Stimulated activated effector memory CD8-positive, alpha-beta T cell treated with anti-CD3 and anti-CD28 coated beads, Interleukin-12 subunit alpha, Interleukin-12 subunit beta, amount 100 ng/mL, for 72 hours (primary cell): ENCODE measurements around the gene RAPGEF2.
"Not testable (repeated sequence)": the region's sequence is repeated elsewhere in the genome, so short reads cannot be mapped to it uniquely, and the experiment has no call there.

Source experiments
- ATAC-seq: fragments of 150-1000 bp; cut with Tn5 transposase; 2 replicates; pipeline ENCODE4 v1.10.0; 2021
- DNase-seq, 2 donors: peaks; one replicate each; pipeline ENCODE4 v3.0.0; 2021 to 2022; ENCODE audit warnings: low spot score in 2 of 2
- H3K27ac Mint-ChIP-seq: one replicate; pipeline ENCODE4 v1.8.0; 2022; ENCODE audit warnings: mild to moderate bottlenecking, mixed read lengths
- H3K36me3 Mint-ChIP-seq: one replicate; pipeline ENCODE4 v1.8.0; 2022; ENCODE audit warnings: mild to moderate bottlenecking, mixed read lengths
- H3K4me1 Mint-ChIP-seq: one replicate; pipeline ENCODE4 v1.8.0; 2022; ENCODE audit warnings: mixed read lengths
- H3K4me3 Mint-ChIP-seq: one replicate; pipeline ENCODE4 v1.8.0; 2022; ENCODE audit warnings: mild to moderate bottlenecking, mixed read lengths
- H3K9me3 Mint-ChIP-seq: one replicate; pipeline ENCODE4 v1.8.0; 2022; ENCODE audit warnings: mixed read lengths

Gene RAPGEF2

DNA sequence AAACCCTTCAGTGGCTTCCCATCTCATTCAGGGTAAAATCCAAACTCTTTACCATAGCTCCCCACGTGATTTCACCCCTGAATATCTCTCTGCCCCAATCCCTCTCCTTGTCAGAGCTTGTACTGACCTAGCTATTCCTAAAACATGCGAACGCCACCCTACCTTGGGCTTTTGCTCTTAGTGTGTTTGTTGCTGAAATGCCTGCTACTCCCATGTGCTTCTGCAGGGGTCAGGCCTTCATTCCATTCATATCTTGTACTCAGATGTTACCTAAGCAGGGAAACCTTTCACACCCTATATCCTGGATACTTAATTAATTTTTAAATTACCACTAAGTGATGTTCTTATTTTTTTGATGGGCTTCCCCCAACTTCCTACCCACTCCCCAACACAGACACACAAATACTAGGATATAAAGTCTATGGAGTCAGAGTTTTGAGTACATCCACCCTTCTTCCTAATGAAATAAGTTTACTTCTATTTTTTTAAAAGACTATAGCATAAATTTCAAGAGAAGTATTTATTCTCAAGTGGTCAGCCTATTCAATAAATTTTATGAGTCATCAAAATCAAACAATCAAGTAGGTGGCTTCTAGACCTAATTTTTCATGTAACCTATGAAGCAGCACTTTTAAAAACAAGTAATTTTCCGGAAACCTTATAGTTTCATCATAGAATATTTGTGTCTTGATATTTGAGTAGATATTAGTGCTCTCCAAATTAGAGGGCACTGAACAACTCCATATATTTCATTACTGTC, 189.4 kb downstream of the RAPGEF2 start:
- no peaks in the 10 kb centered on the region for H3K9me3 Mint-ChIP-seq
- DNase-seq (no peak), ATAC-seq (no peak)
- no peaks in the 10 kb centered on the region for H3K36me3 Mint-ChIP-seq
- H3K4me1 Mint-ChIP-seq: peaks cover 6% of the 10 kb centered on the region
- no peak overlapping the region for H3K4me3 Mint-ChIP-seq
- no peak overlapping the region for H3K27ac Mint-ChIP-seq

DNA sequence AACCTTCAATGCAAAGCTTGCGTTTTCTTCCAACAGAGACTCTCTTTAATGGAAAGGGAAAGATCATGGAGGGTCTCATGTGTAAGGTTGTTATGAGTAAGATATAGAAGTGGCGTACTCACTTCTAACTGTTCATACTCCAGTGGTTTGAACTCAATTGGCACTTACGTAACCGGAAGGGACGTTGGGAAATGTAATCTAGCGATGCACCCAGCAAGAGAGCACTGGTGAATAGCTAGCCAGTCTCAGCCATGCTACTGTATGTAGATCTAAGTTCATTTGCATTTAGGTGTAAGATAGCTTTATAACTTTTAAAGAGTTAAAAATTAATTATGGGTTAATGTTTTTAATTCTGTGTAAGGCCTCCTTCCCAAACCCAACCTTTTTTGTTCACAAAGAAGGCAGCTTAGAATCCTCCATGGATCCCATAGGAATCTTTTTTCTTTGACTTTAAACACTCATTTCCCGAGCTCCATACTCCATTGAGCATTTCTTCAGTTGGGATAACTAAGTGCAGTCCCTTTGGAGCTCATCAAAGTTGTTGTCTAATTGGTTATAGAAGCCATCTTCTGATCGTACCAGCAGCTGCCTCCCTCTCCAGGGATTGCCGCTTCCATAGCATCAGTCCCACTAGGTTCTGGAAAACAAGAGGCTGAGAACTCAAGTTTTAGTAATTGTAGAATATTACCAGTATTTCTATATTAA, 191.1 kb downstream of the RAPGEF2 start:
- ATAC-seq (no peak), DNase-seq (no peak)
- H3K4me1 Mint-ChIP-seq: peaks cover 8% of the 10 kb centered on the region
- H3K4me3 Mint-ChIP-seq: no peak overlapping the region
- no peaks in the 10 kb centered on the region for H3K9me3 Mint-ChIP-seq
- no peak overlapping the region for H3K27ac Mint-ChIP-seq
- no peaks in the 10 kb centered on the region for H3K36me3 Mint-ChIP-seq

GRCh38 chr4:159296061-159296460, 193.2 kb downstream of the RAPGEF2 start:
- H3K4me3 Mint-ChIP-seq: no peak overlapping the region
- H3K9me3 Mint-ChIP-seq: no peaks in the 10 kb centered on the region
- no peaks in the 10 kb centered on the region for H3K36me3 Mint-ChIP-seq
- DNase-seq (no peak), ATAC-seq (no peak)
- H3K27ac Mint-ChIP-seq: no peak overlapping the region
- H3K4me1 Mint-ChIP-seq: peaks cover 8% of the 10 kb centered on the region

DNA sequence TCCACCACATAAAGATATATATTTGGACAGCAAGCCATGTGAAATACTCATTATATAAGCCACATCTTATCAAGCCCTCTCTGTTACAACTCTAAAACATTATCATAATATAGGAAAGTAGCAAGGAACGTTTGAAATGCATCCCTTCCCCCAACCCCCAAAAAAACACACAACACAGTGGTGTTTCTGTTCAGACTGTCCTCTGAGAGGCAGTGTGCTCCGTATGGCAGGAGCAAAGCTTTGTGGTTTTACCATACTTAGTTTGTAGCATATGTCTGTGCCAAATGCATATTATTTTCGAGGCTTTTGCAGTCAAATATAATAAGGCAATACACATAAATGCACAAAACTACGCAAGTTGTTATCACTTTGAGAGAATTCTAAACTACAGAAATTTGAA, 194.2 kb downstream of the RAPGEF2 start:
- no peak for DNase-seq
- H3K4me1 Mint-ChIP-seq: peaks cover 8% of the 10 kb centered on the region
- H3K4me3 Mint-ChIP-seq: no peak overlapping the region
- ATAC-seq: no peak
- no peak overlapping the region for H3K27ac Mint-ChIP-seq
- no peaks in the 10 kb centered on the region for H3K36me3 Mint-ChIP-seq
- no peaks in the 10 kb centered on the region for H3K9me3 Mint-ChIP-seq

DNA sequence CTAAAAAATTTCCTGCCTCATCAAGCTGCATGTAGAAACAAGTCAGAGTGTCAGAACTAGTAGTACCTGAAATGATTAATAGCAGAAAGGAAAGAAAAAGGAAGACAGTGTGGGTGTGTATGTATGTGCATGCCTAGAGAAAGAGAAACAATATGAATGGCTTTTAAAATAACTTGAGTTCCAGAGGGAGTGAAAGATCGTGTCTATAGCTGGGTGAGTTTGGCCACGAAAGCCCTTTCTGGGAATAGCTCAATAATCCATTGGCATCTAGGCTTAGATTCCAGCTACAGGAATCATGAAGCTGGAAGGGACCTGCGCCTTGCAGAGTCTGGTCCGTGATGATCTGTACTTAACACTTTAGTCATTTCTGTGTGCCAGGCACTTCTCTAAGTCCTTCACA, 195.6 kb downstream of the RAPGEF2 start:
- no peak for DNase-seq
- ATAC-seq: peak; percentile 67
- Mint-ChIP-seq H3K27ac (no peak overlapping the region), H3K4me1 (peaks cover 8% of the 10 kb centered on the region), H3K9me3 (no peaks in the 10 kb centered on the region), H3K36me3 (no peaks in the 10 kb centered on the region), H3K4me3 (no peak overlapping the region)

DNA sequence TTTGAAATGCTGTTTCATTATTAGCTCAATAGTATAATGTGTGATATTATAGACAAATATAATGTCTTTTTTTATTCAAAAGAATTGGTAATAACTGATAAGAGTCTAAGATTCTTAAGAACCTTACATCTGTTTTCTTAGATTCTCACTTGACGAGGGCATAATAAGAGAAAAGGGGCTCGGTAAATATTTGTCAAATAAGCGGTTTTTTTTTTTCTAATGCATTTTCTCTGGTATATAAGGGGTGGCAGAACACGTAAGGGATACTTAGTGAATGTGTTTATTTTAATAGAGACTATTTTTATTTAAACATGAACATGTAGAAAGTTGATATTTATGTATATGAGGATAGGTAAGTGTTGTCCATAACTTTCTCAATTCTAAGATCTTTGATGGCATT, 200.6 kb downstream of the RAPGEF2 start:
- Mint-ChIP-seq H3K4me3 (no peak overlapping the region), H3K9me3 (no peaks in the 10 kb centered on the region), H3K27ac (no peak overlapping the region), H3K4me1 (peaks cover 17% of the 10 kb centered on the region), H3K36me3 (peaks cover 13% of the 10 kb centered on the region)
- DNase-seq (no peak), ATAC-seq (no peak)

DNA sequence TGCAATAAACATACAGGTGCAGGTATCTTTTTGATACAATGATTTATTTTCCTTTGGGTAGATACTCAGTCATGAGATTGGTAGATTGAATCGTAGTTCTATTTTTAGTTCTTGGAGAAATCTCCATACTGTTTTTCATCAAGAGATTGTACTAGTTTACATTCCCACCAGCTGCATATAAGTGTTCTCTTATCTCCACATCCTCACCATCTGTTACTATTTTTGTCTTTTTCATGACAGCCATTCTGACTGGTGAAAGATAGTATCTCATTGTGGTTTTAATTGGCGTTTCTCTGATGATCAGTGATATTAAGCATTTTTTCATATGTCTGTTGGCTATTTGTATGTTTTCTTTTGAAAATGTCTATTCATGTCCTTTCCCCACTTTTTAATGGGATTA, 202.2 kb downstream of the RAPGEF2 start:
- Mint-ChIP-seq H3K9me3 (no peaks in the 10 kb centered on the region), H3K4me3 (no peak overlapping the region), H3K4me1 (peaks cover 12% of the 10 kb centered on the region), H3K36me3 (peaks cover 13% of the 10 kb centered on the region), H3K27ac (no peak overlapping the region)
- DNase-seq (no peak), ATAC-seq (no peak)

DNA sequence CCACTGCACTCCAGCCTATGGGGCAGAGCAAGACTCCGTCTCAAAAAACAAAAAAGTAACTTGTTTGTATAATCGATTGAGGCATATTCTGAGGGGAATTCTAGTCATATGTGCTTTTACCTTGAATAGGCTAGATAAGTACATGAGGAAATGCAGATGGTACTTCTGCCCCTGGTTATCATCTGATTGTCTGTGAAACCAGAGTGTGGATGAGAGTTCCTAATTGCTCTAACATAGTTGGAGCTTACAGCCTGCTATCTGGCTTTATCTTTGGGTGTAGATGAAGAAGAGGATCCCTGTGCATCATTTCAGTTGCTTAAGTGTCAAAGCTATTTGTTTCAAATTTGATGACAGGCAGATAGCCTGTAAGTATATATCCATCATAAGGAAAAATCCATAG, 205.1 kb downstream of the RAPGEF2 start:
- ATAC-seq: no peak
- DNase-seq: no peak
- Mint-ChIP-seq H3K36me3 (peaks cover 13% of the 10 kb centered on the region), H3K9me3 (no peaks in the 10 kb centered on the region), H3K4me3 (no peak overlapping the region), H3K4me1 (peaks cover 12% of the 10 kb centered on the region), H3K27ac (no peak overlapping the region)

DNA sequence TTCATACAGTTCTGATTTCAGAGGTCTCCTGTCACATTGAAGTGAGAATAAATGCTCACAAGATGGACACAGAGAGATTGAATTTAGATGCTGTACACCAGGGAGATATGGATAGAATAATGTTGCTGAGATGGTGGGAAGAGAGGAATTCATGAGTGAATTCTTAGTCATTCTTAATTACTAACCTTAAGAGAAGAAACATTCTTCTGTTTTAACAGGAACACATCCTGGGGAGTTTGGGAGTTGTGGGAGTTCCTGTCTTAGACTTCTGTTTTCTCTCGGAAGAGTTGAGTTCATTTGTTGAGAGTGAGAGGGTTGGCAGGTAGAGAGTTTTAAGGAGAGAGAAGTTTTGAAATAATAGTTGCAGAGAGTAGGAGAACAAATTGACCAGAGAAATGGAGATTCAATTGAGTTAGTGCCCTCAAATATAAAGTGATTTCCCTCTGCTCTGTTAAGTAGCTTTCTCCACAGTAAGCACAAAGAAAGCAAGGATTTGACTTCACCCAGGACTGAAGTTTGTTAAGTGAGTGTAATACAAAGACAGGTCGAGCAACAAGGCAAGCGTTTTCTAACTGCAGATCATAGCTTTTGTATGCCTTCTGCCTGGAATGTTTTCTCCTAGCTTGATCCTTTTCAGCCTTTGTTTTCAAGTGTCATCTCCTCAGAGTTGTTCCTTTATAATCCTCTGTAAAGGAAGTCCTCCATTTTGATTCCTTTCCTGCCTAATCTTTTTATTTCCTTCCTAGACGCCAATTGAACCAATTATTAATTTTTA, 205.9 kb downstream of the RAPGEF2 start:
- H3K9me3 Mint-ChIP-seq: no peaks in the 10 kb centered on the region
- no peak for ATAC-seq
- peaks cover 12% of the 10 kb centered on the region for H3K4me1 Mint-ChIP-seq
- no peak for DNase-seq
- H3K4me3 Mint-ChIP-seq: no peak overlapping the region
- H3K27ac Mint-ChIP-seq: peak overlapping the region; percentile 12
- peaks cover 13% of the 10 kb centered on the region for H3K36me3 Mint-ChIP-seq

- Mint-ChIP-seq H3K4me3 (no peak overlapping the region), H3K27ac (no peak overlapping the region), H3K4me1 (no peaks in the 10 kb centered on the region), H3K9me3 (no peaks in the 10 kb centered on the region), H3K36me3 (peaks cover 29% of the 10 kb centered on the region)
- DNase-seq (no peak), ATAC-seq (peak; percentile 46)
Measured at GRCh38 chr4:159312236-159312635, 209.4 kb downstream of the RAPGEF2 start.

GRCh38 chr4:159315879-159316278, 213.0 kb downstream of the RAPGEF2 start:
- not testable (repeated sequence) for H3K4me3 Mint-ChIP-seq, H3K4me1 Mint-ChIP-seq
- peaks cover 34% of the 10 kb centered on the region for H3K36me3 Mint-ChIP-seq

GRCh38 chr4:159317203-159317602, 214.3 kb downstream of the RAPGEF2 start:
- Mint-ChIP-seq H3K4me1 (no peaks in the 10 kb centered on the region), H3K27ac (no peak overlapping the region), H3K9me3 (no peaks in the 10 kb centered on the region), H3K36me3 (peaks cover 36% of the 10 kb centered on the region), H3K4me3 (no peak overlapping the region)
- ATAC-seq: no peak
- no peak for DNase-seq

More at GRCh38 chr4:159315879-159316278, 213.0 kb downstream of the RAPGEF2 start:
- not testable (repeated sequence) for DNase-seq, H3K9me3 Mint-ChIP-seq, H3K27ac Mint-ChIP-seq, ATAC-seq

DNA sequence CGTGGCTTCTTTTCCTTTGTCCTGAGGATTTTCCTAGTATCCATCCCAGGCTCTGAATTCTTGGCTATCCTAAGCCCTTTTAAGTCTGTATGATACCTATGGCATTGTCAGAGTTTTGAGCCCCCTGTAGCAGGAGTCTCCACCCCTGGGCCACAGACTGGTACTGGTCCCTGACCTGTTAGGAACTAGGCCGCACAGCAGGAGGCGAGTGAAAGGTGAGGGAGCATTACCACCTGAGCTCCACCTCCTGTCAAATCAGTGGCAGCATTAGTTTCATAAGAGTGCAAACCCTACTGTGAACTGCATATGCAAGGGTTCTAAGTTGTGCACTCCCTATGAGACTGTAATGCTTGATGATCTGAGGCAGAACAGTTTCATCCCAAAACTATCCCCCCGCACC, 216.1 kb downstream of the RAPGEF2 start:
- Mint-ChIP-seq H3K36me3 (peaks cover 54% of the 10 kb centered on the region), H3K27ac (no peak overlapping the region), H3K4me1 (no peaks in the 10 kb centered on the region), H3K4me3 (no peak overlapping the region), H3K9me3 (no peaks in the 10 kb centered on the region)
- ATAC-seq: no peak
- no peak for DNase-seq

DNA sequence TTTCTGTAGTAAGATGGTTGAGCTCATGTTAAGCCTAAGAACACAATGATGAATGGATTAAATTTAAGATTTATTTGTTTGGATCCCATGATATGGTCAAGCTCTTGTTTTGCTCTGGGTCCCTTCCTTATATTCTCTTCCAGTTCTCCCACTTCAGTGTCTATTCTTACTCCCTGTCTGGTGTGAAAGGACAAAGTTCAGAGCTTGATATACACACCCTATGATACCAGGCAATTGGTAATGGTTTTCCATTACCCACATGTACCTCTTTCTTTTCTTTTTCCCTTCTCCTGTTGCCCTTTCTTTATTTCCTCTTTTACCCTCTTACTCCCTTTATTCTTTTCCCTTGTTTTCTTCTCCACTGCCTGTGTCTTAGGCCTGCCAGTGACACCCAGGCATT, 223.6 kb downstream of the RAPGEF2 start:
- peaks cover 6% of the 10 kb centered on the region for H3K4me1 Mint-ChIP-seq
- H3K27ac Mint-ChIP-seq: no peak overlapping the region
- no peak overlapping the region for H3K4me3 Mint-ChIP-seq
- DNase-seq (no peak), ATAC-seq (no peak)
- no peaks in the 10 kb centered on the region for H3K9me3 Mint-ChIP-seq
- H3K36me3 Mint-ChIP-seq: peaks cover 44% of the 10 kb centered on the region

DNA sequence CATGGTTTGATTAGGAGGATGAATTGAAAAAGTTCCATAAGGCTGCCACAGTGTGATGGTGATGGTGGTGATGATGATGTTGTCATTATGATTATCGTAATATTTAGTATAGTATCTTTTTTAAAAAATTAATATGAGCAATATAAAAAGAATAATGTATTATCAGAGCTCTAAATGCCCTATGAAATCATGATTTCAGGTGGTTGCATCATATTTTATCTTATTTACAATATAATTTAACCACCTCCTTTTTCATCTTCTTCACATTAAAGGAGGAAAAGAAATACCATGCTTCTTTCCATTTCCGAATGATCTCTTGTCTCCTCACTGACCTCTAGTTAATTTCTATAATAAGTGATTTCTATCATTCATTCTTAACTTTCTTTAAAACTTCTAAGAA, 225.9 kb downstream of the RAPGEF2 start:
- DNase-seq (no peak), ATAC-seq (no peak)
- Mint-ChIP-seq H3K4me3 (no peak overlapping the region), H3K27ac (no peak overlapping the region), H3K4me1 (peaks cover 6% of the 10 kb centered on the region), H3K9me3 (no peaks in the 10 kb centered on the region), H3K36me3 (peaks cover 45% of the 10 kb centered on the region)
